ENCODE results near the gene SH3BGR.
A peak's percentile ranks its signal among the peaks of the same experiment; 100 is the strongest.
"Not testable (repeated sequence)": the region's sequence is repeated elsewhere in the genome, so short reads cannot be mapped to it uniquely, and the experiment has no call there.

The SH3BGR gene

DNA sequence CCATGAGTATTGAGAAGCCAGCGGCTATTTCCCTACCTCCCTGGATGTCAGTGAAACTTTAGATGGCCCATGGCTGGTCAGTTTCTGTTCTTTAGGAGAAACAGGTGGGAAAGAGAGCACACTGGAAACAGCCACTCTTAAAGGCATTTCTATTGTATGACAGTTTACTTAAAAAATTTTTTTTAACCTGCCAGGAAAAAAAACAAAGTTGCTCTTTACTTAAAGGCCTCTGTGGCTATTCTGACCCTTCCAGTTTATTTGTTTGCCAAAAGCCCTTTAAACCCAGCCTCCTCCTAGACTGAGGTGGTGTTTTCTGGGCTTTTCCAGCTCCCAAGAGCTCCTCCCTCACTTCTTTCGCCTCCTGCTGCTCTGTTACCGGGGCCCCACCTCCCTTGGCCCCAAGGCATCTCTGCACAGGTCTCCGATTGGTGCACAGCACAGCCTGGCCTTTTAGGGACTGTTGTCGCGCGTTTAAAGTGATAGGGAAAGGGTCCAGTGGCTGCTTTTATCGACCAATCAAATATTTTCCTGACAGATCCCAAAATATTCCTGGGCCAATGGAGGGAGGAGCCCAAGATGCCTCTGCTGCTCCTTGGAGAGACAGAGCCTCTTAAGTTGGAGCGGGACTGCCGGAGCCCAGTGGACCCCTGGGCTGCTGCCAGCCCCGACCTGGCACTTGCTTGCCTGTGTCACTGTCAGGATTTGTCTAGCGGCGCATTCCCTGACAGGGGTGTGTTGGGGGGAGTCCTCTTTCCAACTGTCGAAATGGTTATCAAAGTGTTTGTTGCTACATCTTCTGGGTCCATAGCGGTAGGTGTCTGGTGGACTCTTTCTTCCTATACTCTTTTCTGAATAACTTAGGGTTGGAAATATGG lies at the start of gene SH3BGR:
SH3BGR (plus strand) TSS at position 639 of the 875 bp plus-strand sequence; CDS start at position 766, 127 bp downstream.
- Histone ChIP-seq H2AFZ (ENCODE audit: low read depth) (no peak within 1 kb of the TSS), H3K36me3 (ENCODE audit: insufficient read depth) (no peaks in the 10 kb centered on the region), H3K4me2 (peak within 1 kb of the TSS; percentile 47), H3K4me3 (IDR thresholded peaks at IDR 0.05; ENCODE audit: insufficient read depth, low read depth, low read length) (no peak within 1 kb of the TSS), H3K27me3 (ENCODE audit: insufficient read depth, low read depth) (peaks cover 11% of the 10 kb centered on the region; the same call in 1 of the 2 replicates), H3K79me2 (ENCODE audit: insufficient read depth, low read depth) (no peaks in the 10 kb centered on the region), H3K9ac (peak within 1 kb of the TSS; percentile 6; the same call in 1 of the 2 replicates), H3K27ac (peak within 1 kb of the TSS; percentile 36), H4K20me1 (ENCODE audit: insufficient read depth) (no peaks in the 10 kb centered on the region), H3K4me1 (ENCODE audit: low read depth, poor library complexity, severe bottlenecking) (peaks cover 31% of the 10 kb centered on the region)
- TF ChIP-seq CTCF (conservative IDR thresholded peaks at IDR 0.05; ENCODE audit: low read depth, low read length) = no peak

- H3K36me3 ChIP-seq (ENCODE audit: insufficient read depth) = no peaks in the 10 kb centered on the region
- H3K4me2 ChIP-seq = no peak overlapping the region
- no peaks in the 10 kb centered on the region for H3K79me2 ChIP-seq (ENCODE audit: insufficient read depth, low read depth)
- no peak overlapping the region for H3K27ac ChIP-seq
- TF ChIP-seq CTCF (conservative IDR thresholded peaks at IDR 0.05; ENCODE audit: low read depth, low read length) = no peak
- H3K9ac ChIP-seq = no peak overlapping the region
- H3K4me1 ChIP-seq (ENCODE audit: low read depth, poor library complexity, severe bottlenecking) = no peaks in the 10 kb centered on the region
- no peaks in the 10 kb centered on the region for H3K27me3 ChIP-seq (ENCODE audit: insufficient read depth, low read depth)
- no peaks in the 10 kb centered on the region for H4K20me1 ChIP-seq (ENCODE audit: insufficient read depth)
- H2AFZ ChIP-seq (ENCODE audit: low read depth) = no peak overlapping the region
- no peak overlapping the region for H3K4me3 ChIP-seq (IDR thresholded peaks at IDR 0.05; ENCODE audit: insufficient read depth, low read depth, low read length)
These were observed 45.7 kb upstream of the SH3BGR start for GRCh38 chr21:39406065-39406464.

DNA sequence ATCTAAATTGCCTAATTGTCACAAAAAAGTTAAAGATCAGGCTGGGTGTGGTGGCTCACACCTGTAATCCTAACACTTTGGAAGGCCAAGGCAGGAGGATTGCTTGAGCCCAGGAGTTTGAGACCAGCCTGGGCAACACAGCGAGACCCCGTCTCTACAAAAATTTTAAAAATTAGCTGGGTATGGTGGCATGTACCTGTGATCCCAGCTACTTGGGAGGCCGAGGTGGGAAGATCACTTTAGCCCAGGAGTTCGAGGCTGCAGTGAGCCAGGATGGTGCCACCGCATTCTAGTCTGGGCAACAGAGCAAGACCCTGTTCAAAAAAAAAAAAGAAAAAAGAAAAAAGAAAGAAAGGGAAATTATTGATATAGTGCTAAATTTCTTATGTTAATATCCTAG lies 32.6 kb upstream of the SH3BGR start:
- not testable (repeated sequence) for H2AFZ ChIP-seq (ENCODE audit: low read depth); H3K27me3 ChIP-seq (ENCODE audit: insufficient read depth, low read depth); H4K20me1 ChIP-seq (ENCODE audit: insufficient read depth); H3K27ac ChIP-seq; H3K4me2 ChIP-seq; H3K36me3 ChIP-seq (ENCODE audit: insufficient read depth); H3K4me1 ChIP-seq (ENCODE audit: low read depth, poor library complexity, severe bottlenecking); H3K9ac ChIP-seq; H3K4me3 ChIP-seq (IDR thresholded peaks at IDR 0.05; ENCODE audit: insufficient read depth, low read depth, low read length); H3K79me2 ChIP-seq (ENCODE audit: insufficient read depth, low read depth)

GRCh38 chr21:39422527-39423241 lies 29.1 kb upstream of the SH3BGR start:
- no peak for TF ChIP-seq CTCF (conservative IDR thresholded peaks at IDR 0.05; ENCODE audit: low read depth, low read length)
- no peaks in the 10 kb centered on the region for H3K79me2 ChIP-seq (ENCODE audit: insufficient read depth, low read depth)
- H3K9ac ChIP-seq = no peak overlapping the region
- H3K36me3 ChIP-seq (ENCODE audit: insufficient read depth) = no peaks in the 10 kb centered on the region
- H3K4me2 ChIP-seq = no peak overlapping the region
- no peak overlapping the region for H3K27ac ChIP-seq
- H2AFZ ChIP-seq (ENCODE audit: low read depth) = no peak overlapping the region
- no peaks in the 10 kb centered on the region for H3K27me3 ChIP-seq (ENCODE audit: insufficient read depth, low read depth)
- H4K20me1 ChIP-seq (ENCODE audit: insufficient read depth) = no peaks in the 10 kb centered on the region
- no peak overlapping the region for H3K4me3 ChIP-seq (IDR thresholded peaks at IDR 0.05; ENCODE audit: insufficient read depth, low read depth, low read length)
- no peaks in the 10 kb centered on the region for H3K4me1 ChIP-seq (ENCODE audit: low read depth, poor library complexity, severe bottlenecking)

Measured in KMS-11 (cell line).